Activated T-helper 1 cell treated with anti-CD3 and anti-CD28 coated beads, Interleukin-12 subunit alpha, Interleukin-12 subunit beta, Interleukin-2, Interleukin-4 antibody, amounts not matched to agents 30 ng/mL and 10 ng/mL and 1 ng/mL, durations not matched to agents 14 hours and 24 hours and 36 hours (primary cell): ENCODE data around the gene DOCK9. TPM values are rescaled to one million over a fixed set of nuclear protein-coding genes. Genes with fewer than 3 reads are reported as not detected.

Source experiments
- DNase-seq: peaks from one replicate; pipeline ENCODE4 v3.0.0; 2021; ENCODE audit warnings: low spot score
- H3K27ac Mint-ChIP-seq: one replicate; pipeline ENCODE4 v1.8.0; 2021; ENCODE audit warnings: mild to moderate bottlenecking, mixed read lengths
- H3K27me3 Mint-ChIP-seq: one replicate; pipeline ENCODE4 v1.8.0; 2022; ENCODE audit warnings: mild to moderate bottlenecking, moderate library complexity, mixed read lengths; ENCODE audit not compliant: insufficient read depth
- H3K36me3 Mint-ChIP-seq: one replicate; pipeline ENCODE4 v1.8.0; 2021; ENCODE audit warnings: low read depth, mixed read lengths
- H3K4me1 Mint-ChIP-seq: one replicate; pipeline ENCODE4 v1.8.0; 2021; ENCODE audit warnings: low read depth, mixed read lengths
- H3K4me3 Mint-ChIP-seq: one replicate; pipeline ENCODE4 v1.8.0; 2021; ENCODE audit warnings: mild to moderate bottlenecking, moderate library complexity, mixed read lengths
- H3K9me3 Mint-ChIP-seq: one replicate; pipeline ENCODE4 v1.8.0; 2021; ENCODE audit warnings: mixed read lengths
- intact Hi-C: fragments of 100-400 bp; cut with micrococcal nuclease; formaldehyde crosslinking; loops from one replicate; pipeline ENCODE4 v1.15.1; 2024
- total RNA-seq: library from RNA; stranded (reverse); gene quantifications from 2 replicates; pipeline ENCODE4 v1.2.3, GENCODE V29; 2022

Gene DOCK9
- total RNA-seq, 1 donor from 2014 or later: 36.0 TPM

DNA sequence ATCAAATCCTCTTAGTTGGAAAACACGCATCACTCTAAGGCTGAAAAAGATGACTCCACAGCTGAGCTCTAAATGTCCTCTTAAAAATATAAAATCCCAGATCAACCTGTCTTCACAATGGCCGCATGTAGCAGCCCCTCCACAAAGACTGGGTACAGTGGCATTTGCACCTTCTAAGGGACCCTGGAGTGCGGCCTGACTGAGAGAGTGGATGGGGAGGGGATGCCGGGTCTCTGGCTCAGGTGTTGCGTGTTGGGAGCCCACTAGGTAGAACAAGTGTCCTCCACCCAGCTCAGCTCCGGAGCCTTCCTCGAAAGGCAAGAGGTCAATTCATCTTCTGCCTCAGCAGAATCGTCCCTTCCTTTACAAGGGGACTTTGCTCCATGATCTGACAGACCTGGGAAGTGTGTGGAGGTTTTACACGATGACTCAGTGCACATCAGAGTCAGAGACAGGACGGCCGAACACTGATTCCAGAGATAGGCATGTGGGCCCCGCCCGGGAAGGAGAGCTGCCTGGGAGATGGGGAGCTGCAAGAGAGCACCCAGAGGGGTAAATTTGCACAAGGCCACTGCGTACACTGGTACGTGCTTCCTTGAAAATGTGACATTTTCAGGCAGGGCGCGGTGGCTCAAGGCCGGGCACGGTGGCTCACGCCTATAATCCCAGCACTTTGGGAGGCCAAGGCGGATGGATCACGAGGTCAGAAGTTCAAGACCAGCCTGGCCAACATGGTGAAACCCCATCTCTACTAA is 201.8 kb downstream of the DOCK9 start:
- H3K36me3 Mint-ChIP-seq: peaks cover 2% of the 10 kb centered on the region
- DNase-seq: no peak
- no peak overlapping the region for H3K27ac Mint-ChIP-seq
- no peaks in the 10 kb centered on the region for H3K4me1 Mint-ChIP-seq
- intact Hi-C loops: no loop called here
- no peak overlapping the region for H3K4me3 Mint-ChIP-seq
- peaks cover 8% of the 10 kb centered on the region for H3K9me3 Mint-ChIP-seq
- H3K27me3 Mint-ChIP-seq: no peaks in the 10 kb centered on the region

DNA sequence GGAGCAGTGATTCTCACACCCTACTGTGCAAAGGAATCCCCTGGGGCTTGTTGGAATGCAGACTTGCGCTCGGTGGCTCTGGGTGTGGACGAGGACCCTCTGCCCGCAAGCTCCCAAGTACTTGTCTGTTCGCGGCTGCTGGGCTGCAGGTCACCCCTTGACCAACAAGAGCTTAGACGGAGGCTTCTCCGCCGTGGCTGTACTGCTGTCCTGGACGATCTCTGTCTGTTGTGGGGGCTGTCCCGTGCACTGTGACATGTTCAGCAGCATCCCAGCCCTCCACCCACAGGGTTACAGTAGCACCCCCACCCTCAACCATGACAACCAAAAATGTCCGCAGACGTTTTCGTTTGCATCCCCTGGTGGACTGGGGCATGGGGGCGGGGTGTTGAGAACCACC is 202.5 kb downstream of the DOCK9 start:
- H3K9me3 Mint-ChIP-seq: peaks cover 14% of the 10 kb centered on the region
- no peaks in the 10 kb centered on the region for H3K27me3 Mint-ChIP-seq
- no peaks in the 10 kb centered on the region for H3K4me1 Mint-ChIP-seq
- peaks cover 2% of the 10 kb centered on the region for H3K36me3 Mint-ChIP-seq
- DNase-seq: no peak
- intact Hi-C loops: no loop called here
- no peak overlapping the region for H3K27ac Mint-ChIP-seq
- no peak overlapping the region for H3K4me3 Mint-ChIP-seq

DNA sequence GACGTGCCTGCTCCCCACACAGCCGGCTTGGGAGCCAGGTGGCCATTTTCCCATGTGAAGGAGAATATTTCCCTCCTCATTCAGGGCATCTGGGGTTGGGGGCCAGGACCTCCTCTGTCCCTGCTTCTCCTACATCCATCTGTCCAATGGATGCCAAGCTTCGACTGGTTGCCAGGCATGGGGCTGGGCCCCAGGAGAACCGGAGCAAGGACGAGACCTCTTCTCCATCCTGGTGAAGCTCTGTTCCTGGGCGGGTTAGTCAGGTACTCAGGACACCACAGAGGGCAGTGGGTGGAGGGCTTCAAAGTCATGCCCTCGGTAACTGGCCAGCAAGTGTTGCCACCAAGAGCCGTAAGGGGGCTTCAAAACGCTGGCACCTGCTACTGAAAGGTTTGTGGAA is 203.1 kb downstream of the DOCK9 start:
- no peaks in the 10 kb centered on the region for H3K27me3 Mint-ChIP-seq
- H3K27ac Mint-ChIP-seq: no peak overlapping the region
- H3K9me3 Mint-ChIP-seq: peaks cover 20% of the 10 kb centered on the region
- peaks cover 2% of the 10 kb centered on the region for H3K36me3 Mint-ChIP-seq
- no peak for DNase-seq
- no peak overlapping the region for H3K4me3 Mint-ChIP-seq
- no peaks in the 10 kb centered on the region for H3K4me1 Mint-ChIP-seq
- intact Hi-C loops: no loop called here

DNA sequence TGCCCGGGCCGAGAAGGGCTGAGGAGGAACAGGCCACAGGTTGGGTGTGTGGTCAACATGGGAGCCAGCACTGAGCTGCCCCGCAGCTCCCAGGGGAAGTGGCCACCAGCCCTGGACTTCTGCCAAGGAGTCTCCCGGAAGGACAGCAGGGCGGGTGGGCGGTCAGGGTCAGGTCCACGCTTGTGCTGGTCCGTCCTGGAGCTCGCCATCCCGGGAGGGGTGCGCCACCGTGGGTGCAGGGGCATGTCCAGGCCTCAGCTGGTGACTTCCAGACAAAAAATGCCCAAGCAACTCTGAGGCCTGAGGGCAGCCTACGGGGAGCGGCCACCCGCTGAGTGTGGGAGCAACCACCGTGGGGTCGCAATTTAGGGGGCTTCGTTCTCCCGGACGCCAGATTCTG is 203.9 kb downstream of the DOCK9 start:
- DNase-seq: no peak
- H3K36me3 Mint-ChIP-seq: peaks cover 2% of the 10 kb centered on the region

DNA sequence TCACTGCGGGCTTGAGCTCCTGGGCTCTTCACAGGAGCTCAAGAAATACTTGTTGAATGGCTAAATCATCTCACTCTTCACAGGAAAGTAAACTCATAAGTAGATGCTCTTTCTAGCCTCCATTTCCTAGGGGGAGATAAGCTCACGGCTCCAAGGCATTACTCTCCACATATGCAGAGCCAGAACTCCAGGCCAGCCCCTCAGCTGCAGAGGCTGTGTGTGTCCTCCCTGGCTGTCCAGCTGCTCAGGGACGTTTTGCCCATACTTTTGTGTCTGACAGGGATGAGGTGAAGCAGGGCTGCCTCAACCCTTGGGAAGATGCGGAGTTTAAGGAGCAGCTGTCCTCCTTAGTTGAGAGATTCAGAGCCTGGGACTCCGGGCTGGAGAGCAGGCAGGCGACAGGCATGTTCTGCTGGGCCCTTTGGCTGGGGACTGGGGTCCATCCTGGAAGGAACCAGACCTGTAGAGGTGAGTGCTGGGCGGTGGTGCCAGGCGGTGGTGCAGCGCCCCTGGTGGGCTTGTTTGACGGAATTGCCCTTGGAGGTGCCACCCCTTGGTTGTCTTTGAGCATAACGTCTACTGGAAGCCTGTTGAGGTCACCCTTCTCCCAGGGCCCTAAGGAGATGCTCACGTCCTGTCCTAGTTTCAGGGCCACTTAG is 204.9 kb downstream of the DOCK9 start:
- no peak for DNase-seq
- peaks cover 2% of the 10 kb centered on the region for H3K27me3 Mint-ChIP-seq
- no peak overlapping the region for H3K4me3 Mint-ChIP-seq
- H3K4me1 Mint-ChIP-seq: no peaks in the 10 kb centered on the region
- intact Hi-C loops: no loop called here
- peaks cover 2% of the 10 kb centered on the region for H3K36me3 Mint-ChIP-seq
- H3K27ac Mint-ChIP-seq: no peak overlapping the region
- H3K9me3 Mint-ChIP-seq: peaks cover 38% of the 10 kb centered on the region

More for the DNA sequence above, 203.9 kb downstream of the DOCK9 start:
- Mint-ChIP-seq H3K4me1 (no peaks in the 10 kb centered on the region), H3K9me3 (peaks cover 29% of the 10 kb centered on the region), H3K27me3 (no peaks in the 10 kb centered on the region), H3K27ac (no peak overlapping the region), H3K4me3 (no peak overlapping the region)
- intact Hi-C loops: no loop called here

DNA sequence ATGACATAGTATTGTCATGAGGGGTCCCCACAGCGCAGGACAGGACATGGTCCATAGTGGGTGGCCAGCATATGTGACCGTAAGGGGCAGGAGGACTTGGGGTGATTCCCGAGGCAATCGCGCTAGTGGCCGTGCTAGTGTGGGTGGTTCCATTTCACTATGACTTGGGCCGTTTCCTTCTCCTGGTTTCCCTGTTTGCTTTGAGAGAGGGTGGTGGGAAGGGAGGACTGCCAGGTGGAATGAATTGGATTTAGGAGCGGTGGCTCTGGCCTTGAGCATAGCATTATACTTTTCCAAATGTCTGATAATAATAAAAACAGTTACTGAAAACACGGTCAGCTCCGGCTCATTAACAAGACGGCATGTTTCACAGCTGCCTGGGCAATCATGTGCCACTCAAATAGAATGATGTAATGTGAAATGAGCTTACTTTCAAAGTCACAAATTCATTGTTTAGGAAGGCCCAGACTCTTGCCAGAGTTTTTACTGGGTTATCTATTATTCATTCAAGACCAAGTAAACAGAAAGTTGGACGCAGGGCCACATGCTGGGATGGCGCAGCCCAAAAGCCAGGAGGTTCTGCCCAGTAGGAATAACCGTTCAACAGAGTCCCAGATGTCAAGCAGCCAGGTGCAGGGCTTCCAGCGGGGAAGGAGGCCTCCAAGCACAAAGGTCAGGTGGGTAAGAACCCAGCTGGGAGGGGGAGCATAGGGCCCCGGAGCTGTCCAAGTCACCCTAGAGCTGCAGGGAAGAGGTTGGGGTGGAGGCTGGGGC is 205.8 kb downstream of the DOCK9 start:
- no peak for DNase-seq
- Mint-ChIP-seq H3K4me3 (no peak overlapping the region), H3K27ac (no peak overlapping the region), H3K9me3 (peaks cover 38% of the 10 kb centered on the region), H3K27me3 (peaks cover 4% of the 10 kb centered on the region), H3K4me1 (no peaks in the 10 kb centered on the region), H3K36me3 (peaks cover 2% of the 10 kb centered on the region)
- intact Hi-C loops: no loop called here

DNA sequence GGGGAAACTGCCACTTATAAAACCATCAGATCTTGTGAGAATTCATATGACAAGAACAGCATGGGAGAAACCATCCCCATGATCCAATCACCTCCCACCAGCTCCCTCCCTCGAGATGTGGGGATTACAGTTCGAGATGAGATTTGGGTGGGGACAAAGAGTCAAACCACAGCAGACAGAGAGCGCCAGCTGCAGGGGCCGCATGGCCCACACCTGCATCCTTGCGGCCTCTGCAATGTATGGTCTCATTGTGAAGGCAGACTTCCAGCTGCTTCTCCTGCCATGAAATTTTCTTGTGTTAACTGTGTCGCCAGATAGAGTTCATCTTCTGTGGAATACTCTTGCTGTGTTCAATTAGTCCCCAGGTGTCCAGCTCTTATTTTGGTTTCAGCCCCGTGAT is 208.1 kb downstream of the DOCK9 start:
- Mint-ChIP-seq H3K4me3 (no peak overlapping the region), H3K27ac (no peak overlapping the region), H3K27me3 (peaks cover 4% of the 10 kb centered on the region), H3K36me3 (peaks cover 2% of the 10 kb centered on the region), H3K4me1 (no peaks in the 10 kb centered on the region), H3K9me3 (peaks cover 38% of the 10 kb centered on the region)
- intact Hi-C loops: no loop called here
- DNase-seq: no peak

DNA sequence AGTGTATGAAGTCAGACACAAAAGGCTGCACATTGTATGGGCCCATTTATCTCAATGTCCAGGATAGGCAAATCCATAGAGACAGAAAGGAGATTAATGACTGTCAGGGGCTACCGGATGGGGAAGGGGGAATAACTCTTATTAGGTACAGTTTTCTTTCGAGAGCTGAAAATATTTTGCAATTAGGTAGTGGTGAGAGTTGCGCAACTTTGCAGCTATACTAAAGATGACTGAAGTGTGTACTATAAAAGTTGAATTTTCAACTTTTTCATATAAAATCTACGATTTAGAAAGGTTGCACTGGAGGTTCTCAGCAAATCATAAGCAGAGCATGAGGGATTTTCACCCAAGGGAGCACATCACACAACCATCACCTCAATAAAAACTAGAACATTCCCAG is 209.3 kb downstream of the DOCK9 start:
- no peak overlapping the region for H3K27ac Mint-ChIP-seq
- H3K36me3 Mint-ChIP-seq: peaks cover 2% of the 10 kb centered on the region
- DNase-seq: no peak
- intact Hi-C loops: no loop called here
- no peak overlapping the region for H3K4me3 Mint-ChIP-seq
- H3K27me3 Mint-ChIP-seq: peaks cover 4% of the 10 kb centered on the region
- no peaks in the 10 kb centered on the region for H3K4me1 Mint-ChIP-seq
- peaks cover 38% of the 10 kb centered on the region for H3K9me3 Mint-ChIP-seq

DNA sequence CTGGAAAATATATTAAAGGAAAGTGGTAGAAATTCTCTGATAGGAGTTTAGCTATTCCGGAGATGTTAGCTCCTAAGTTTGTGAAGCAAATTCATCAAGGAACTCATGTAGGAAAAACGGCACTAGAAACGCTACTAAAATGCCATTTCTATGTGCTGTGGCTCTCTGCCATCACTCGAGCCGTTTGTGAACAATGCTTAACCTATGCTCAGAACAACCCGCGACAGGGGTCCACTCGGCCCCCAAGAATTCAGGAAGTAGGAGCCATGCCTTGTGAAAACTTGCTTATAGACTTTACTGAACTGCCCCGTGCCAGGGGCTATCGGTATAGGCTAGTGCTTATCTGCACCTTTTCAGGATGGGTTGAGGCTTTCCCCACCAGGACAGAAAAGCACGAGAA is 211.2 kb downstream of the DOCK9 start:
- Mint-ChIP-seq H3K27me3 (peaks cover 4% of the 10 kb centered on the region), H3K4me3 (no peak overlapping the region), H3K36me3 (peaks cover 2% of the 10 kb centered on the region), H3K27ac (no peak overlapping the region), H3K4me1 (peaks cover 2% of the 10 kb centered on the region), H3K9me3 (peaks cover 37% of the 10 kb centered on the region)
- no peak for DNase-seq
- intact Hi-C loops: no loop called here

DNA sequence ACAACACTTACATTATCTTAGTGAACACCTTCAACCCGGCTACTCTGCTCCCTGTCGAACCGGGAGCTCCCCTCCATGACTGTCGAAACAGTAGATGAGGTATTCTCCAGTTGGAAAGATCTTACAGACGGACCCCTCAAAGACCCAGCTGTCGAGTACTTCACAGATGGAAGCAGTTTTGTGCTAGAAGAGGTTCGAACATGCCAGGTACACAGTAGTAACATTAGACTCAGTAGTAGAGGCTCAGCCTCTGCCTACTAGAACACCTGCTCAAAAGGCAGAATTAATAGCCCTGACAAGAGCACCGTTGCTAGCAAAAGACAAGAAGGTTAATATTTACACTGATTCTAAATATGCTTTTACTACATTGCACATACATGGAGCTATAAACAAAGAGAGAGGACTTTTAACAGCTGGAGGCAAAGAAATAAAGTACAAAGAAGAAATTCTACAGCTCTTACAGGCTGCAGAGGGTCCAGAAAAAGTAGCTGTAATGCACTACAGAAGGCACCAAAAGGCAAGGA is 211.8 kb downstream of the DOCK9 start:
- Mint-ChIP-seq H3K27ac (no peak overlapping the region), H3K4me1 (peaks cover 8% of the 10 kb centered on the region), H3K9me3 (peaks cover 32% of the 10 kb centered on the region), H3K4me3 (no peak overlapping the region), H3K36me3 (no peaks in the 10 kb centered on the region), H3K27me3 (peaks cover 4% of the 10 kb centered on the region)
- no peak for DNase-seq
- intact Hi-C loops: no loop called here

DNA sequence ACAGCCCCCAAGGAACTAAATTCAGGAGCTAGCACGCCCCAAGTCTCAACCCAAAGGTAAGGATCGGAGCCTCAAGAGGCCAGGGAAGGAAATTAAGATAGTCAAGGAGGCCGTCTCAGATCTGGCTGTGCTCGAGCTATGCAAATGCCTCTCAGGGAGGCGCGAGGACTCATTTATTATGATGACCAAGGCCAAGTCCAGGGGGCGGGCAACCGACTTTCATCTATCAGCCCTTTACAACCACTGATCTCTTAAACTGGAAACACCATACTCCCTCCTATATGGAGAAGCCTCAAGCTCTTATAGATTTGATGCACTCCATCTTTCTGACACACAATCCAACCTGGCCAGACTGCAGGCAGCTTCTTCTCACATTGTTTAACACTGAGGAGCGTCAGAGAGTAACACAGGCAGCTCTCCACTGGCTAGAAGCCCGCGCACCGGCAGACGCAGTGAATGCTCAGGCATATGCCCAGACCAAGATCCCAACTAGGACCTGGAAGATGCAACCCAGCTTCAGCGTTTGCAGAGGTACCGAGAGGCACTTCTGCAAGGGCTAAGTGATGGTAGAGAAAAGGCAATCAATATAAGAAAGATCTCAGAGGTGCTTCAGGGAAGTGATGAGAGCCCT is 215.8 kb downstream of the DOCK9 start:
- H3K4me3 Mint-ChIP-seq: peak overlapping the region; percentile 37
- intact Hi-C loops: no loop called here
- DNase-seq: no peak
- H3K36me3 Mint-ChIP-seq: no peaks in the 10 kb centered on the region
- H3K27ac Mint-ChIP-seq: no peak overlapping the region
- H3K4me1 Mint-ChIP-seq: peaks cover 8% of the 10 kb centered on the region
- peaks cover 15% of the 10 kb centered on the region for H3K9me3 Mint-ChIP-seq
- H3K27me3 Mint-ChIP-seq: no peaks in the 10 kb centered on the region

DNA sequence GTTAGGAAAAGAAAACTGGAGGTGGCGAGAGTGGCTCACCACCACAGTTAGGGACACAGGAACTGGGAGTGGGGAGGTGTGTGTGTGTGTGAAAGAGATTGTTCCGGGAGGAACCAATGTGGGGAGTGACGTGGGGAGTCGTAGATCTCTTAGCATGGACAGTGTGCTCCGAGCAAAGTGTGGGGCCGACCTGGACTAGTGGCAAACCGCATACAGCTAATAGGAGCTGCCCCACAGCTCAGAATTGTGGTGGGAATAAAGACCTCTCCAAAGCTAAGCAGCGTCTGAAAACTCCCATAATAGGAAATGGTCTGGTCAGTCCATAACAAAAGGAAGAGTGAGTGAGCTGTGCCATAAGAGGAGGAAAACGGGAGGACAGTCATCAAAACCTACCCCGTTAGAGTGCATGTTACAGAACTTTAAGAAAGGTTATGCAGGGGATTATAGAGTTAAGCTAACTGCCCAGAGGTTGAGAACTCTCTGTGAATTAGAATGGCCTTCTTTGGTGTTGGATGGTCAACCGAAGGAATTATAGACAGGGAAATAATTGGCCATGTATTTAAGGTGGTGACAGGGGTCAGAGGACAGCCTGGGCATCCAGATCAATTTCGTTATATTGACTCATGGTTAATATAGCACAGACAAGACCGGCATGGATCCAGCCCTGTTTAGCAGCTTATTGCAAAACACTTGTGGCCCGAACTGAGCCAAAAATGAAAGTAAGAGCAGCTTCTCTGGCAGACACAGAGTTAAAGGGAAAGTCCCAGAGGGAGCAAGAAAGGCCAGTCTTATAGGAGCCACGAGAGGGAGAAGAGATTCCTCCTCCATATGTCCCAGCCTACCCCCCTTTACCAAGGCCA is 216.5 kb downstream of the DOCK9 start:
- H3K4me3 Mint-ChIP-seq: peak overlapping the region; percentile 37
- no peak overlapping the region for H3K27ac Mint-ChIP-seq
- H3K36me3 Mint-ChIP-seq: no peaks in the 10 kb centered on the region
- H3K9me3 Mint-ChIP-seq: peaks cover 15% of the 10 kb centered on the region
- DNase-seq: no peak
- H3K27me3 Mint-ChIP-seq: no peaks in the 10 kb centered on the region
- intact Hi-C loops: no loop called here
- peaks cover 8% of the 10 kb centered on the region for H3K4me1 Mint-ChIP-seq
